H1 (cell line): Measurements from ENCODE around the gene MPHOSPH10. TPM values are rescaled to one million over a fixed set of nuclear protein-coding genes. Genes with fewer than 3 reads are reported as not detected.

Experiments
- CTCF ChIA-PET: fragments of 300-600 bp; sonication (Branson Sonifier 250); formaldehyde crosslinking; loops from one replicate; lab custom pipeline; 2021; ENCODE audit not compliant: partially characterized antibody; lab: Charles Lee
- POLR2A ChIA-PET: fragments of 300-600 bp; sonication (Branson Sonifier 250); formaldehyde crosslinking; loops from one replicate; lab custom pipeline; 2021; ENCODE audit warnings: inconsistent platforms; ENCODE audit not compliant: partially characterized antibody; lab: Charles Lee
- DNase-seq, 2 experiments: peaks; one replicate each; pipeline versions ENCODE4 v3.0.0 to v3.0.0-alpha.2; 2010 to 2022; ENCODE audit warnings: low spot score in 2 of 2, low read depth in 1 of 2, mixed read lengths in 1 of 2
- FAIRE-seq: peaks from 2 replicates; lab custom pipeline; 2011; peaks lifted over from hg19 to GRCh38; lab: Jason Lieb, UNC
- H2AFZ ChIP-seq: 2 replicates; pipeline ENCODE4 v1.8.1; 2012; ENCODE audit warnings: low read length, inconsistent platforms
- H2AK5ac ChIP-seq: 2 replicates; pipeline ENCODE4 v1.6.1; 2013; ENCODE audit warnings: low read depth, low read length
- H2BK120ac ChIP-seq: replicated peaks from 2 replicates; pipeline ENCODE3; 2013; ENCODE audit warnings: low read depth, low read length, inconsistent platforms
- H2BK12ac ChIP-seq: 2 replicates; pipeline ENCODE4 v1.6.1; 2013; ENCODE audit warnings: low read depth, low read length
- H2BK15ac ChIP-seq: 2 replicates; pipeline ENCODE4 v1.6.1; 2013; ENCODE audit warnings: low read length
- H2BK20ac ChIP-seq: 2 replicates; pipeline ENCODE4 v1.6.1; 2013; ENCODE audit warnings: low read length
- H2BK5ac ChIP-seq: 2 replicates; pipeline ENCODE4 v1.6.1; 2013; ENCODE audit warnings: low read depth, low read length
- H3K14ac ChIP-seq: 2 replicates; pipeline ENCODE4 v1.6.1; 2013; ENCODE audit warnings: inconsistent platforms; ENCODE audit not compliant: insufficient read length
- H3K18ac ChIP-seq: 2 replicates; pipeline ENCODE4 v1.6.1; 2013; ENCODE audit warnings: low read length; ENCODE audit errors: extremely low read depth
- H3K23ac ChIP-seq: 2 replicates; pipeline ENCODE4 v1.6.1; 2013; ENCODE audit warnings: inconsistent platforms; ENCODE audit not compliant: insufficient read length
- H3K23me2 ChIP-seq: 2 replicates; pipeline ENCODE4 v1.6.1; 2013; ENCODE audit warnings: low read depth, low read length
- H3K27ac ChIP-seq: 2 replicates; pipeline ENCODE4 v1.6.1; 2011; ENCODE audit warnings: low read depth, low read length, inconsistent platforms
- H3K27me3 ChIP-seq, 4 experiments: replicated peaks in 1 of 4; 1 replicate in 1 of 4; 2 replicates in 3 of 4; pipeline versions ENCODE4 v1.6.1 to v1.8.1; 2011 to 2013; ENCODE audit warnings: low read length in 3 of 4, mild to moderate bottlenecking in 3 of 4, inconsistent platforms in 2 of 4, mixed read lengths in 2 of 4, moderate library complexity in 1 of 4; ENCODE audit not compliant: control insufficient read depth in 3 of 4, insufficient read depth in 3 of 4; ENCODE audit errors: extremely low read depth in 1 of 4
- H3K36me3 ChIP-seq, 4 experiments: 2 replicates each; pipeline versions ENCODE4 v1.6.1 to v1.8.1; 2011 to 2013; ENCODE audit warnings: mild to moderate bottlenecking in 4 of 4, low read length in 3 of 4, moderate library complexity in 2 of 4, control low read depth in 1 of 4, inconsistent platforms in 1 of 4; ENCODE audit not compliant: insufficient read depth in 4 of 4, control insufficient read depth in 2 of 4
- H3K4ac ChIP-seq: replicated peaks from 2 replicates; pipeline ENCODE3; 2013; ENCODE audit warnings: low read length, low read depth, mixed read lengths, inconsistent platforms; ENCODE audit not compliant: insufficient read length
- H3K4me1 ChIP-seq, 4 experiments: replicated peaks in 1 of 4; 1 replicate in 1 of 4; 2 replicates in 3 of 4; pipeline versions ENCODE4 v1.6.1 to v1.8.1; 2011 to 2013; ENCODE audit warnings: low read length in 3 of 4, inconsistent platforms in 2 of 4, mixed read lengths in 1 of 4; ENCODE audit not compliant: insufficient read depth in 4 of 4, control insufficient read depth in 3 of 4
- H3K4me2 ChIP-seq, 2 experiments: 2 replicates each; pipeline versions ENCODE4 v1.6.1 to v1.8.1; 2011 to 2013; ENCODE audit warnings: low read depth in 2 of 2, low read length in 2 of 2, control low read depth in 1 of 2, inconsistent platforms in 1 of 2, mild to moderate bottlenecking in 1 of 2; ENCODE audit not compliant: insufficient read depth in 1 of 2
- H3K4me3 ChIP-seq, 4 experiments: fragments of 200-600, 300-600 bp in 1 of 4; sonication (generic), shearing (Covaris generic), sonication (Bioruptor Twin) in 1 of 4; 2 replicates each; pipeline versions ENCODE4 v1.5.1 to v1.8.1; 2011 to 2016; ENCODE audit warnings: low read length in 4 of 4, low read depth in 3 of 4, control low read depth in 2 of 4, inconsistent platforms in 2 of 4, mild to moderate bottlenecking in 2 of 4, mixed read lengths in 1 of 4, moderate library complexity in 1 of 4; ENCODE audit not compliant: insufficient read depth in 2 of 4; ENCODE audit errors: extremely low read depth in 1 of 4
- H3K56ac ChIP-seq: replicated peaks from 2 replicates; pipeline ENCODE3; 2013; ENCODE audit warnings: low read depth, mild to moderate bottlenecking, mixed read lengths, low read length, inconsistent platforms; ENCODE audit not compliant: insufficient read length
- H3K79me1 ChIP-seq: 2 replicates; pipeline ENCODE4 v1.6.1; 2013; ENCODE audit warnings: low read depth, low read length, control low read depth
- H3K79me2 ChIP-seq, 2 experiments: 2 replicates each; pipeline versions ENCODE4 v1.6.1 to v1.8.1; 2012 to 2013; ENCODE audit warnings: low read length in 2 of 2, mild to moderate bottlenecking in 2 of 2, inconsistent platforms in 1 of 2; ENCODE audit not compliant: insufficient read depth in 2 of 2, control insufficient read depth in 1 of 2
- H3K9ac ChIP-seq, 4 experiments: replicated peaks in 1 of 4; 1 replicate in 1 of 4; 2 replicates in 3 of 4; pipeline versions ENCODE4 v1.6.1 to v1.8.1; 2011 to 2013; ENCODE audit warnings: low read depth in 3 of 4, low read length in 3 of 4, control low read depth in 2 of 4, mild to moderate bottlenecking in 2 of 4, moderate library complexity in 2 of 4, inconsistent platforms in 1 of 4; ENCODE audit errors: extremely low read depth in 1 of 4
- H3K9me3 ChIP-seq, 2 experiments: 2 replicates each; pipeline versions ENCODE4 v1.6.1 to v1.8.1; 2012 to 2013; ENCODE audit warnings: mild to moderate bottlenecking in 2 of 2, moderate library complexity in 2 of 2, control low read depth in 1 of 2, inconsistent platforms in 1 of 2, low read depth in 1 of 2, low read length in 1 of 2, mixed read lengths in 1 of 2; ENCODE audit not compliant: insufficient read depth in 2 of 2
- H4K20me1 ChIP-seq, 2 experiments: replicated peaks in 1 of 2; 2 replicates each; pipeline versions ENCODE3 to v1.8.1; 2011 to 2013; ENCODE audit warnings: inconsistent platforms in 2 of 2, low read length in 2 of 2, mild to moderate bottlenecking in 1 of 2; ENCODE audit not compliant: insufficient read depth in 2 of 2, control insufficient read depth in 1 of 2
- H4K5ac ChIP-seq: 2 replicates; pipeline ENCODE4 v1.6.1; 2013; ENCODE audit warnings: low read length, low read depth, mixed read lengths, inconsistent platforms; ENCODE audit not compliant: insufficient read length
- H4K8ac ChIP-seq: 2 replicates; pipeline ENCODE4 v1.8.0; 2013; ENCODE audit warnings: mild to moderate bottlenecking, moderate library complexity, low read length, inconsistent platforms; ENCODE audit not compliant: insufficient read depth; ENCODE audit errors: extremely low read depth
- H4K91ac ChIP-seq: replicated peaks from 2 replicates; pipeline ENCODE3; 2013; ENCODE audit warnings: low read length, mixed read lengths, inconsistent platforms; ENCODE audit not compliant: insufficient read length
- CEBPB ChIP-seq: IDR thresholded peaks from 2 replicates; pipeline ENCODE4 v1.6.1; 2012; ENCODE audit warnings: low read depth, low read length
- CHD1 ChIP-seq: IDR thresholded peaks from 2 replicates; pipeline ENCODE4 v1.6.1; 2012; ENCODE audit warnings: low read depth, low read length, improper control_type of control experiment
- CTBP2 ChIP-seq: IDR thresholded peaks from 2 replicates; pipeline ENCODE4 v1.7.0; 2011; ENCODE audit warnings: borderline replicate concordance, mild to moderate bottlenecking, moderate library complexity, mixed read lengths, low read length; ENCODE audit not compliant: insufficient read depth, insufficient read length
- E2F6 ChIP-seq: IDR thresholded peaks from 2 replicates; pipeline ENCODE4 v1.6.1; 2012; ENCODE audit warnings: inconsistent platforms
- EP300 ChIP-seq, 2 experiments: IDR thresholded peaks; 1 replicate in 1 of 2; 2 replicates in 1 of 2; pipeline ENCODE4 v1.6.1; 2011 to 2012; ENCODE audit warnings: low read depth in 2 of 2, low read length in 2 of 2, mild to moderate bottlenecking in 2 of 2, borderline replicate concordance in 1 of 2, inconsistent platforms in 1 of 2, moderate library complexity in 1 of 2
- HDAC2 ChIP-seq, 2 experiments: fragments of 300-600 bp in 1 of 2; sonication (generic) in 1 of 2; IDR thresholded peaks; 2 replicates each; pipeline ENCODE4 v1.6.1; 2011 to 2012; ENCODE audit warnings: low read depth in 2 of 2, low read length in 2 of 2, mild to moderate bottlenecking in 2 of 2, moderate library complexity in 2 of 2, borderline replicate concordance in 1 of 2, inconsistent platforms in 1 of 2
- HDAC6 ChIP-seq: IDR thresholded peaks from one replicate; pipeline ENCODE4 v1.7.1; 2012; ENCODE audit warnings: low read depth, mild to moderate bottlenecking, inconsistent platforms, low read length, moderate library complexity
- KDM5A ChIP-seq: fragments of 200-600 bp; IDR thresholded peaks from 2 replicates; pipeline ENCODE4 v1.7.1; 2012; ENCODE audit warnings: mild to moderate bottlenecking, low read length, inconsistent platforms, mixed read lengths
- PHF8 ChIP-seq: fragments of 200-600 bp; sonication (generic); conservative IDR thresholded peaks from 2 replicates; pipeline ENCODE4 v1.7.1; 2012; ENCODE audit warnings: low read depth, mild to moderate bottlenecking, inconsistent platforms, low read length, moderate library complexity
- SIX5 ChIP-seq: IDR thresholded peaks from 2 replicates; pipeline ENCODE4 v1.6.1; 2011; ENCODE audit warnings: mild to moderate bottlenecking, low read depth, low read length
- SP1 ChIP-seq: IDR thresholded peaks from 2 replicates; pipeline ENCODE4 v1.6.1; 2011; ENCODE audit warnings: low read depth, low read length
- SP4 ChIP-seq: IDR thresholded peaks from 2 replicates; pipeline ENCODE4 v1.6.1; 2012; ENCODE audit warnings: low read length, inconsistent platforms
- SRF ChIP-seq: IDR thresholded peaks from 2 replicates; pipeline ENCODE4 v1.6.1; 2011; ENCODE audit warnings: mild to moderate bottlenecking, low read depth, low read length, moderate library complexity
- WGBS, 2 experiments: shearing (Covaris generic) in 1 of 2; methylation state at CpG; one replicate each; pipeline versions ENCODE4 v1.1.6 to v1.1.7; 2013 to 2015; ENCODE audit warnings: low lambda C conversion rate in 2 of 2, mixed read lengths in 2 of 2, inconsistent platforms in 1 of 2, low coverage in 1 of 2, missing lambda C conversion rate in 1 of 2; ENCODE audit not compliant: insufficient replicate concordance in 2 of 2, insufficient coverage in 1 of 2, insufficient read length in 1 of 2; ENCODE audit errors: extremely low coverage in 1 of 2, missing lambda C conversion rate in 1 of 2; 5-methylcytosine and 5-hydroxymethylcytosine counted together
- polyA plus RNA-seq, 7 experiments: library from polyadenylated mRNA; depleted of rRNA in 3 of 7; stranded (reverse) in 5 of 7; unstranded in 2 of 7; fragments of >200 nt in 5 of 7; fragments of 200-250 nt in 2 of 7; gene quantifications; 1 replicate in 5 of 7; 2 replicates in 1 of 7; 4 replicates in 1 of 7; pipeline versions ENCODE4 v1.2.1 to v1.2.3, GENCODE V29; 2011 to 2013; ENCODE audit warnings: missing spikeins in 2 of 7, mixed read lengths in 2 of 7
- total RNA-seq: library from RNA; stranded (reverse); fragmentation: NEBNext Ultra II Directional; extraction: Animal tissue kit (Norgen Biotek cat#: 25700); gene quantifications from 2 replicates; pipeline ENCODE4 v1.2.1, GENCODE V29; 2021

Gene MPHOSPH10
- total and polyA plus RNA-seq, 2 of the 8 experiments (the other 6 are each of a cell fraction or from before 2014, with no cell fraction given) = 4.5 to 39.1 TPM

- H3K27me3 ChIP-seq = no peaks in the 10 kb centered on the region
- no peak overlapping the region for H3K4ac ChIP-seq
- no peaks in the 10 kb centered on the region for H3K4me1 ChIP-seq
- H3K36me3 ChIP-seq = peaks cover 2 to 6% (median 5%) of the 10 kb centered on the region in 4 experiments; a peak in 4 of 8 replicates
- H3K23me2 ChIP-seq = peaks cover 5% of the 10 kb centered on the region
- no peak overlapping the region for H3K27ac ChIP-seq
- H4K20me1 ChIP-seq = peaks cover 3 to 4% of the 10 kb centered on the region in 2 experiments
- no peak overlapping the region for H2BK12ac ChIP-seq
- H2BK20ac ChIP-seq = no peak overlapping the region
- H3K79me2 ChIP-seq = peaks cover 0 to 39% of the 10 kb centered on the region in 2 experiments
- H4K5ac ChIP-seq = no peak overlapping the region
- no peak for DNase-seq
- no peak overlapping the region for H4K8ac ChIP-seq
- H2AK5ac ChIP-seq = no peak overlapping the region
- no peak overlapping the region for H2BK120ac ChIP-seq
- H3K4me3 ChIP-seq = no peak overlapping the region
- H2BK5ac ChIP-seq = no peak overlapping the region
- H3K56ac ChIP-seq = no peak overlapping the region
- FAIRE-seq = no peak
- POLR2A ChIA-PET = interaction anchor here (0.7 to 1.8 kb wide), 4 partner anchors 9 to 56 kb away, joined by 3 to 6 read pairs (median 4); no protein-coding TSS in a partner anchor
- no peak overlapping the region for H2AFZ ChIP-seq
- no peak overlapping the region for H3K4me2 ChIP-seq
- CTCF ChIA-PET = interaction anchor here (1.2 to 1.3 kb wide), 2 partner anchors 26 to 55 kb away, joined by 3 to 4 read pairs; no protein-coding TSS in a partner anchor
- no peak overlapping the region for H3K14ac ChIP-seq
- H3K9ac ChIP-seq = no peak overlapping the region
- 88% methylated on average over 3 of the region's 3 CpGs; no CpG with 5 or more reads in 1 of the 2 experiments for WGBS, 2 experiments
- no peak overlapping the region for H3K23ac ChIP-seq
- no peaks in the 10 kb centered on the region for H3K9me3 ChIP-seq
- H2BK15ac ChIP-seq = no peak overlapping the region
- H3K18ac ChIP-seq = no peak overlapping the region
- no peaks in the 10 kb centered on the region; the same call in 1 of the 2 replicates for H3K79me1 ChIP-seq
- H4K91ac ChIP-seq = no peak overlapping the region
- TF ChIP-seq CHD1 = no peak
- no peak for TF ChIP-seq SP4
- no peak for TF ChIP-seq PHF8
- TF ChIP-seq SRF = no peak
- no peak for TF ChIP-seq KDM5A
- no peak for TF ChIP-seq HDAC6
- no peak for TF ChIP-seq E2F6
- TF ChIP-seq CTBP2 = no peak
- TF ChIP-seq CEBPB = no peak
- TF ChIP-seq SIX5 = no peak
- TF ChIP-seq SP1 = no peak
- TF ChIP-seq HDAC2 (IDR thresholded peaks at IDR 0.05; ENCODE audit: borderline replicate concordance in 1 of 2, low read depth in 2 of 2, low read length in 2 of 2) = no peak
- no peak for TF ChIP-seq EP300 (IDR thresholded peaks at IDR 0.05; ENCODE audit: borderline replicate concordance in 1 of 2, low read depth in 2 of 2, low read length in 2 of 2)
These were observed 3.5 kb upstream of the MPHOSPH10 start for GRCh38 chr2:71126957-71127356.
